GM19035 (cell line): ENCODE results near the gene CTDP1.

Experiments used
- ATAC-seq: cut with Tn5 transposase; IDR thresholded peaks from one replicate; pipeline ENCODE4 v1.9.1; 2021; ENCODE audit not compliant: unreplicated experiment

Gene CTDP1

GRCh38 chr18:79644006-79644665, 35.5 kb upstream of the CTDP1 start:
- peak; percentile 86 for ATAC-seq

DNA sequence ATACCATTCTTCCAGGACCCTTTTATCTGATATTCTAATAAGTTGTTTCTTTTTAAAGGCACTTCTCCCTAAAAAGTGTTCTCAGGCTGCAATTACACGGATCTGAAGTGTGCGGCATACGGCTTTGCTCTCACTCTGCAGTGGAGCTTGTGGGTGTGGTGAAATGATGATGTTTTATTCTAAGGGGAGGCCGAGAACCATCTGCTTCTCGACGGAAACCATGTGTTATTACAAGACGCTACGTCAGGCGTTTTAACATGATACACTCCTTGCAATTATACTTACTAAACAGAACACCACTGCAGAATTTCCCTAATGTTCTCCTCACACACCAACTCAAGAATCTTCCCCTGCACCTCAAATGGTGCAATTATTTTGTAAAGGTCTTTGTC, 34.9 kb upstream of the CTDP1 start:
- no peak for ATAC-seq

DNA sequence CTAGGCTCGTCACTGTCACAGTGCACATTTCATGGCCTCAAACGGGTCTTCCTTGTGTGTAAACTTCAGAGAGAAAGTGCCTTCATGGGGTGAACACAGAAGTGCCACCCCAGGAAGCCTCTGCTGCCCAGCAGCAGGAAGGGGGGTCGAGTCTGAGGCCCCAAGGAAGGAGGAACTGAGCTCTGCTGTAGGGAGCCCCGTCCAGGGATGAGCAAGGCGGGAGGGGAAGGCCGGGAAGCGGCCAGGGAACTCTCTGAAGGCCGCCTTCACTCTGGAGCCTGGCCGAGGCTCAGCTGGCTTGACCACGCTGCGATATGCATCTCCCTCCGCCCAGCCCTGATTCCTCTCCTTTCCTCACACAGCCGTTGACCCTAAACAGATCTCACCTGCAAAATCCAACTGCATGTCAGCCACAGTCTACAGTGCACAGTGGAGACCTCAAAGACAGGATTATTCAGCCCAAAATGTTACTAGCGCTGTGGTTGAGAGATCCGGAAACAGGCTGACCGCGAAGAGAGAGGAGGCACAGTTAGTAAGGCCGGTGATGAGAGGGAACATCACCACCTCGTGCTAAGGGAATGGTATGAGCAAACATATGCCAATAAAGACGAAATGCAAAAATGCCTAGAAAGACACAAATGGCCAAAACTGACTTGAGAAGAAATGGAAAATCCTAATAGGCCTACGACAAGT, 34.2 kb upstream of the CTDP1 start:
- no peak for ATAC-seq

- ATAC-seq = no peak
Observed at GRCh38 chr18:79647307-79647706, 32.3 kb upstream of the CTDP1 start.

GRCh38 chr18:79650959-79651358, 28.6 kb upstream of the CTDP1 start:
- no peak for ATAC-seq

- no peak for ATAC-seq
Observed at GRCh38 chr18:79657342-79657996, 22.1 kb upstream of the CTDP1 start.

GRCh38 chr18:79658366-79658765, 21.2 kb upstream of the CTDP1 start:
- no peak for ATAC-seq

DNA sequence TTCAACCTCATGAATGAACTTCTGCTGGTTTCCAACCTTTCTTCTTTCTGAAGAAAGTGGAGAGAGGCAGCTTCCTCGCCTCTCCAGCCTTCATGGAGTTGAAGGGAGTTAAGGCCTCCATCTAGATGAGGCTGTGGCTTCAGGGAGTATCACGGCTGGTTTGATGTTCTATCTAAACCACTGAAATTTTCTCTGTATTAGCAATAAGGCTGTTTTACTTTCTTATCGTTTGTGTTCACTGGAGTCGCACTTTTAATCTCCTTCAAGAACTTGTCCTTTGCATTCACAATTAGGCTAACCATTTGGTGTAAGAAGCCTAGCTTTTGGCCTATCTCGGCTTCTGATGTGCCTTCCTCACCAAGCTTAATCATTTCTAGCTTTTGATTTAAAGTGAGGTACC, 19.9 kb upstream of the CTDP1 start:
- no peak for ATAC-seq

- no peak for ATAC-seq
Observed at GRCh38 chr18:79662034-79662433, 17.6 kb upstream of the CTDP1 start.

DNA sequence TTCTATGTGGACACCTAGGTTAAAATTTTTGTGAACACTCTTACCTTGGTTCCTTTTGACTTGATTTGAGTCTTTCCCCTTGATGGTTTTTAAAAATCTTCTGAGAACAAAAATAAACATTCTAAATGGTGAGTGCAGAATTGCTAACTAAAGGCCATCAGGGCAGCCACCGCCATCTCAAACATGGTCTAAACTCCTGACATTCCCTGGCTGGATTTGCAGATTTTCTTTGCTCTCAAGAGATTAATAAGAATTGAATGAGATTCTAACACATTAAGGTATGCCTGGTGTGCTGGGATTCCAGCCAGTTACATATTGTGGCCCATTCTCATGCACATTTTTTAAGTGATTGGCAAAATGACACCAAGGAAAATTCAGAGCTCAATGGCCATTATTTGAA, 17.2 kb upstream of the CTDP1 start:
- ATAC-seq = no peak

DNA sequence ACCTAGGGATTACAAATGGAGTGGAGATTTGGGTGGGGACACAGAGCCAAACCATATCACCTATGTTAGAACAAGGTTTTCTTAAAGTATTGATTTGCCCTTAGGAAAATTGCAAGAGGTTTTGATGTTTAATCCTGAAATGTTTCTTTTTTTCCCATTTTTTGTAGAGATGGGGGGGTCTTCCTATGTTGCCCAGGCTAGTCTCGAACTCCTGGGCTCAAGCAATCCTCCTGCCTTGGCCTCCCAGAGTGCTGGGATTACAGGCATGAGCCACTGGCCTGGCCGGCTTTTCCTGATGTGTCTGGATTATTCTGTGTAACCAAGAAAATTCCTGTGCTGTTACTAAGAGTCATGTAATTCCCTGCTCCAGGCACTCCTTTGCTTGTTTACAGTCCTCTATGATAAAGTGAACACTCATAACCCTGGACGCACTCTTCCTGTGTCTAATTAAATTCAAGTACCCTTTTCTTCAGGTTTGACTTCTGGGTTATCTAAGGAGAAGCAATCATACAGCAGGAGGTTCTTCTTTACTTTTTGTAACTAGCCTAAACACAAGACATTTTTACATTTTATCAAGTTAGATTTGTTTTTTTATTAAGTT, 15.0 kb upstream of the CTDP1 start:
- no peak for ATAC-seq

GRCh38 chr18:79668203-79668602, 11.4 kb upstream of the CTDP1 start:
- ATAC-seq = no peak

- ATAC-seq = no peak
Observed at GRCh38 chr18:79672490-79673276, 6.9 kb upstream of the CTDP1 start.

- no peak for ATAC-seq
Observed at GRCh38 chr18:79677221-79677620, 2.4 kb upstream of the CTDP1 start.

DNA sequence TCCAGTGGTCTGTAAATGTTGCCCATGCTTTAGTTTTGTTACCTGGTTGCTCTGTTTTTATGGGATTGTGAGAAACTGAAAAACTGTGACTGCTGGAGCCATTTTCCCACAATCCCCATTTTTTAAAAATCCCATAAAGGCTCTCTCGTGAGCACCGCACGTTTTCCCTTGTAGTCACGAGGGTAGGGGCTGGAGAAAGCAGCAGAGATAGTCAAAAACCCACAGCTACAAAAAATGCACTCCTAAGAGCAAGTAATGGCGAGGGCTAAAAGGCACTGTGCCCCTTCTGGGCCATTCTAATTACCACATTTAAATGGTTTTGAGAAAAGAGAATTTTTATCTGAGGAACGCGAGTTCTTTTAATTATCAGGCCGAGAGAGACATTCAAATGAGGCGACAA, 1.8 kb upstream of the CTDP1 start:
- no peak for ATAC-seq

GRCh38 chr18:79678665-79679551, 695 bp upstream of the CTDP1 start:
- peak; percentile 93 for ATAC-seq

DNA sequence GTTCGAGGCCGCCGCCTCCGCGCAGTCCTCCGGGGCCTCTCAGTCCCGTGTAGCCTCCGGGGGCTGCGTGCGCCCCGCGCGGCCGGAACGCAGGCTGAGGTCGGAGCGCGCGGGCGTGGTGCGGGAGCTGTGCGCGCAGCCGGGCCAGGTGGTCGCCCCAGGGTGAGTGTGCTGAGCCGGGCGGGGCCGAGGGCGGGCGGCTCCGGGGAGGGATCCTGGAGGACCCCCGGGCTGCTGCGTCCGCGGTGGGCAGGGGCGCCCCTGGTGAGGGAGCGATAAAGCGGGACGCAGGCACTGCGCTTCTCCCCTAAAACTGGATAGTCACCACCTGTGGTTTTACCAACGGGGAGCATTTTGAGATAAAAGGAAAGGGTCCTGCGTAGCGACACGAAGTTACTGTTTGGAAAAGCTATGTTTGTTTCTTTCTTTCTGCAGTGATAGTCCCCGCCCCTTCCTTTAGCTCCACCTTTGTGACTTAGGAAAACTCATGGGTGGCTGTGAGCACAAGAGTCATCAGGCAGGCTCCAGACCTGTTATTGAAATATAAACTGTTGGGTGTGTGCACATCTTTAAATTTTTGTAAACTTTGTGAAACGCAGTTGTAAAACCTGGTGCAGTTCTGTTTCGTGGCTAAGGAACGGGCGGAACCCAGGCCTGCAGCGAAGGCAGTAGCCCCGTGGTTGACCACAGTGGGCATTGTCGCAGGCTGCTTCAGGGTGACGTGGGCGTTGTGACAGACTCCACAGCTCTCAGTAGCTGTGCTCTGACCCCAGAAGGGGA, 687 bp downstream of the CTDP1 start:
- peak; percentile 1 for ATAC-seq

GRCh38 chr18:79680891-79681339, 1.3 kb downstream of the CTDP1 start:
- no peak for ATAC-seq
